Stimulated activated CD4-positive, alpha-beta T cell treated with anti-CD3 and anti-CD28 coated beads, TNF-alpha, amount 100 ng/mL, for 48 hours (primary cell): ENCODE data around the gene DNAJC1.

Experiments
- DNase-seq, 3 donors: peaks; one replicate each; pipeline ENCODE4 v3.0.0-alpha.2; 2020; ENCODE audit warnings: low read depth in 3 of 3

DNAJC1 gene

DNA sequence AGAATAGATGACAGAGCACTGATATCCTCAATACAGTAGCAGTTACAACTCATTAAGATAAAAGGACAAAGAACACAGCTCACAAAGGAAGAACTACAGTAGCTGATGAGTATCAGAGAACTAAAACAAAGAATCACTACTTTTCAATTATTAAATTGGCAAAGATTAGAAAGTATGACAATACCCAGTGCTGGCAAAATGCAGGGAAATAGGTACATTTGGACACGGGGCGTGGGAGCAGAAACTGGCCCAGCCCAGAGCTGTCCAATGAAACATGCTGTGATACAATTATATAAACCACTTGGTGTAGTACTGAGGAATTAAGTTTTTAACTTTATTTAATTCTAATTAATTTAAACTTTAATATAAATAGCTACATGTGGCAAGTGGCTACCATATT, 243.2 kb downstream of the DNAJC1 start:
- DNase-seq, result no peak

DNA sequence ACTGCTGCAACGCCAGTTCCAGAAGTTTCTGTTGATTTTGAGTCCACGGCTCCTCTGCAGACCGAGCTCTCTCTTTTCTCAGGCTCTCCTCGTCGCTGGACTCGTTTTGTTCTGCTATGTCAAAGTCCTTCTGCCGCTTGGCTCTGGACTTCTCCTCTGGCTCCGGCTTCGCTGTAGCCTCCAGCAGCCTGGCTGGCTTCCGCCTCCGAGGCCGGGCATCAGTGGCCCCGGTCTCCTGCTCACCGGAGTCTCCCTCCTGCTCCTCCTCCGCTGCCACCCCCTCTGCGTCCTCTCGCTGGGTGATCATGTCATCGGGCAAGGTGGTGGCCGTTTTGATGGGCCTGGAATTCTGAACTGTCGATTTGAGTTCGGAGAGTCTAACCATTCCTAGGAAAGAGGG, 244.3 kb downstream of the DNAJC1 start:
- no peak for DNase-seq

DNA sequence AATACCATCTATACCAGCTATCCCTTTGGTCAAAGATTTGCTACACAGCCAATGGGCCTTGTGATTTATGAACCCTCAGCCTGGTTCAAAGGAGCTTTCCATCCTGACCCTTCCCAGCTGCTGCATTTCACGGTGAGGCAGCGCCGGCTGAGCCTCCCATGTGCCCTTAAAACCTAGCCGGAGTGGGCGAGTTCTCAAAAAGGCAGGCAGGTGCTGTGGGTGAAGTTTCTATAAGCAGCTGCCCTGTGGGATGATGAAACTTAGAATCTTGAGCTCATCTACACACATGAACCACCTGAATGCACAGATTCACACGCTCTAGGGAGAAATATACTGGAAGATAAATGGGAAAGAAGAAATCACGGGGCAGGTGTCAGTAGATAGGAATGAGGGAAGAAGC, 244.8 kb downstream of the DNAJC1 start:
- no peak for DNase-seq

DNA sequence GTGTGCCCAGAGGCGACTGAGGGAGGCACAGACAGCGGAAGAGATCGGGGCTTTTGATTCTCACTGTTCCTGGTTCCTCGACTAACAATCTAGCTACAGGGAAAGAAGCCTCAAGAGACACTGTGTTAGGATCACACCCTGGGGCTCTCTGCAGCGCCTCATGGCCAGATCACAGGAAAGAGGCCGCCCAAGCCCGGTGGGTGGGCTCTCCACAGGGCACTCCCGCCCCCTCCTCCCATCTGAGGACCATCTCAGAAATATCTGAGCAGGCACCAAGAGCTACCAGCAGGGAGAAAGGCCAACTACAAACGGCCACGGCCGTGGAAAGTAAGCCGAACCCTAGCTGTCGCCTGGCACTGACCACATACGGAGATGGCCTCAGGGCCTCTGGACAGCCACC, 245.3 kb downstream of the DNAJC1 start:
- no peak for DNase-seq

DNA sequence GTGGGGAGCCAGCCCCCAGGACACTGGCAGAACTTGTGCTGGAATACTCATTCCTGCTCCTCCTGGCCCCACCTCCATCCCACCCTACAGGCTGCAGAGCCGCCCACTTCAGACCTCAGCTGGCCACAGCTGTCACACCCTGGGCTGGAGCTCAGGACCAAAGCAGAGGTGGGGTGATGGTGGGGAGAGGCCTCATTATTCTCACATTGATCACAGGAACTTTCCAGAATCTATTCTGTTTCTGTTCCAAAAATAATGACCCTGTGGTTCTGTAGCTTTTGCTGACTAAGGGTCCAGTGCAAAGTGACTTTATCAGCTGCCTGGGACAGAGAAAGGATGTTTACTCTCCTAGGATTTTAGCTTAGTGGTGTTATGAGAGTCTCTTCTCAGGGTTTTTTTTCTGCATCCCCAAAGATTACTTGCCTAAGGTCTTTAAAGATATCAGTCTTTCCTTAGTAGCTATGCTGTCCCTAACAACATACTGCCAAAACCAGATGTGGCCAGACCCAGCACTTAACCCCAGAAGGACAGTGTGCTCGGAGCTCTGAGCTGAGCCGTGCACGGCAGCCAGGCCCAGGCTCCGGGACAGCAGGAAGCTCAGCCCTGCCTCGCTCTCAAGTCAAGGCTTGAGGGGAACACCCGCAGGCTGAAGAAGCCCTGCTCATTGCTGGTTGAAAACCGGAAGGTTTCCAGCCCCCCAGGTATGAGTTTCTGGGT, 246.2 kb downstream of the DNAJC1 start:
- DNase-seq, result no peak

DNA sequence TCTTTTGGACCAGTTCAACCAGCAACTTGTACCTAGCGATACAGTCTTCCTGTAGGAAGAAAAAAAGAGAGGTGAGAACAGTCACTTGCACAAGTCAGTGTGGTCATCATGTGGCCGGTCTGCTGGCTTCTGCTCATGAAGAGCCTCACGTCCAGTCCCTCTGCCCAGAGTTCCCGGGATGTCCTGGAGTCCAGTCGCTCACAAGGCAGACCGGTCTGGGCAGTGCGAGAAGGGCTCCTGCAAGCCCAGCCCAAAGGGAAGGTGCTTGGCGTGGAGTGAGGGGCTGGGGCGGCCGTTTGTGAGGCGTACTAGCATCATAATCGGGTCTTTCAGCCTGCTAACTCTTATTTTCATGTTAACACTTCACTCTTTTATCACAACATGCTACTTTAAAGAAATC, 246.8 kb downstream of the DNAJC1 start:
- DNase-seq, result no peak

DNA sequence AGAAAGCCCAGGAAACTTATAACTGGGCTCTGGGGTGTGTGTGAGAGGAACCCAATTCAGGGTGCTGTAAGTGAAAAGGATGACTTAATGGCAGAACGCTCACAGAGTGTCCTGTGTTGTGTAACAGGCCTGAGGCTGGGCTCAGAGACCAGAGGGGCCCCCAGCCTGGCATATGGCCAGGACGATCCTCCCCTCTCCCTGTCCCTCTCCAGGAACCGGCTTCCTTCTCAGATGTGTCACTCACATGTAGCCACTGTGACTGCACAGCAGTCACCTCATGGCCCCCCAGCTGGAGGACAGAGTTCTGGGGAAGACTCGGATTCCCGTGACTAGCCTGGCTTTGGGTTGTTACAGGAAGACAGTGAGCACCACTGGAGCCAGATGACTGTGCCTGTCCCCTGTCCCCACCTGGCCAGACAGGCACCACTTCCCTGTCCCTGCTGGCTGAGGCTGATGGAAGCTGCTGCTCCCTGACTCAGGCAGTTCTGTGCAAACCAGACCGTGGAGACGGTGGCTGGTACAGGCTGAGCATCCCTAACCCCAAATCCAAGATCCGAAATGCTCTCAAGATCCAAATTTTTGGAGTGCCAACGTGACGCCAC, 249.0 kb downstream of the DNAJC1 start:
- no peak for DNase-seq

DNA sequence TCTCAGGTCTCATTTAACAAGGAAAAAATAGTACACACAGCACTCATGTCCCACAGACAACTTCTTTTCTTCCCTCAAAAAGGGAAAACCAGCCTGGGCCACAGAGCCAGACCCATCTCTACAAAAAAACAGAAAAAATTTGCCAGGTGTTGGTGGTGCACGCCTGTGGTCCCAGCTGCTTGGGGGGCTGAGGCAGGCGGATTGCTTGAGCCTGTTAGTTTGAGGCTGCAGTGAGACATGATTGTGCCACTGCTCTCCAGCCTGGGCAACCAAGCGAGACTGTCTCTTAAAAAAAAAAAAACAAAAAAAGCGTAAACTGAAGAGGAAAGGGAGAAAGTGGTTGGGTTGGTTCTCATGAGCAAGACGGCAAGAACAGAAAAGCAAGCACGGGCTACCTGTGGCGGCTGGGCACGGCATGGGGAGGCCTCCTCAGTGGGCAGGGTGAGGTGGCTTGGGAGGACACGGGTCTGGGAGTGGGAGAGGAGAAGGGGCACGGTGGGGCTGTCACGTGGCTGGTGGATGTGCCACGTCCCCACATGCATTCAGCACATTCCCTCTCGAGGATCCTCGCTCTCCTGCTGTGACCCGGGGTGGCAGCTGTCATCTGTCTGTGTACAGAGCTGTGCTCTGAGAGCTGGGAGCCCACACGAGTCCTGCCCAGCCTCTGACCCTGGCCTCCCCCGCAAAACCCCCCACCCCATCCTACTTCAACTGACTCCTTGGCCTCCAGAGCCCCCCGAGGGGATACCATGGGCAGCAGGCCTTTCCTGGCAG, 249.8 kb downstream of the DNAJC1 start:
- DNase-seq, result no peak

DNA sequence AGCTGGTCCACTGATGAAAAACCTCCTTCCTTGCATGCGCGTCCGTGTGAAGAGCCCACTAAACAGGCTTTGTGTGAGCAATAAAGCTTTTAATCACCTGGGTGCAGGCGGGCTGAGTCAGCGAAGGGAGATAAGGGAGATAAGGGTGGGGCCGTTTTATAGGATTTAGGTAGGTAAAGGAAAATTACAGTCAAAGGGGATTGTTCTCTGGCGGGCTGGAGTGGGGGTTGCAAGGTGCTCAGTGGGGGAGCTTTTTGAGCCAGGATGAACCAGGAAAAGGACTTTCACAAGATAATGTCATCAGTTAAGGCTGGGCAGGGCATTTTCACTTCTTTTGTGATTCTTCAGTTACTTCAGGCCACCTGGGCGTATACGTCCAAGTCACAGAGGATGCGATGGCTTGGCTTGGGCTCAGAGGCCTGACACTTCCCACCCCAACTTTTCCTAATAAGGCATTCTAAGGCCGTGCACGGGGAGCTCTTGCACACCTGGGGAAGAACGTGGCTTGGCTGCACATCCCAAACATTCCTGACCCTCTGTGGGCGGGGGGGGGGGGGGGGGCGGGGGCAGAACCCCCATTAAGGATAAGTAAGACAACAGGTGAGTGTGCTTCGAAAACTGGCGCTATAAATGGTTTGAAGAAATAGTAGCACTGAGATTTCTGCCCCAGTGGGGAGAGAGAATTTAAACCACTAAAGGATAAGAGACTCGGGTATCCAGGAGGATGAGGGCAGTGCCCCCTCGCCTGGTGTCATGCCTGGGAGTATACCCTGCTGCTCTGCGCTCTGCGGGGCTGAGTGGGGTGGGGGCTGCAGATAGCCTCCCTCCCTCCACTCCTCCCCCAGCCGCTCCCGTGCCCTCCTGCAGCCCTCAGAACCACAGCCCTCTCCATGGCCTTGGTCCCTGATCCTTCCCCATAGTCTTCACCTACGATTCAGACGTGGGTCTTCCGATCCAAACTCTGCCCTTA, 251.9 kb downstream of the DNAJC1 start:
- no peak for DNase-seq

DNA sequence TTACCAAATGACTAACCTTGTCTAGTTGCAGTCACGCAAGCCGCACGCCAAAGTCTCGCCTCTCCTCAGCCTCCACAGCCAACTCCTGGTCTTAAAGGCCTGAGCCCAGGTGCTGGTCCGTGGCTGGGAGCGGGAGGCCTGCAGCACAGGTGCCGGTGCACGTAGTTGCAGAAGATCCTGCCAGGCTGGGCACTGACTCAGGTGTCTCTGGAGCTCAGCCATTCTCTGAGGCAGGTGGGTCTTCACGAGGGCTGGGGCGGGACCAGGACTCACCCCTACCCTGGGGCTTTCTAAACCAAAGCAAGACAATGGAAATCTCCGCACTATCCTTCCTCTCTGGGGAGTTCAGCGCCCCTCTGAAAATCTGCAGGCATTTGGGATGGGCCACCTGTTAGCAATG, 253.1 kb downstream of the DNAJC1 start:
- DNase-seq, result no peak

DNA sequence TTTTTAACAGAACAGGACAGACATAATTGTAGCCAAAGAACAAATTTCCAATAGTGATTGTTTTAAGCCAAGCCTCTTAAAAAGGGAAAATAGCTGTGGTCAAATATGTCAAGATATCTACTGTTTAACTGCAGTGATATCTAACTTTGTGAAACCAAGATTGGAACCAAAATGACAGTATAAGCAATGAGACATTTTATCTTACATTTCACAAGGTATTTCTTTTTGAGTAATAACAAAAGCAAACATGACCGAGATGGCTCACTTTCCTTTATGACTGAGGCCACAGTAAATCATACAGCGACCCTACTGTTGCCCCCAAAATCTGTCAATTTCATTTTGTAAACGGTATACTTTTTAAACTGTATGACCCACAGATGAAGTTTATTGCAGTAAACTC, 253.7 kb downstream of the DNAJC1 start:
- no peak for DNase-seq

DNA sequence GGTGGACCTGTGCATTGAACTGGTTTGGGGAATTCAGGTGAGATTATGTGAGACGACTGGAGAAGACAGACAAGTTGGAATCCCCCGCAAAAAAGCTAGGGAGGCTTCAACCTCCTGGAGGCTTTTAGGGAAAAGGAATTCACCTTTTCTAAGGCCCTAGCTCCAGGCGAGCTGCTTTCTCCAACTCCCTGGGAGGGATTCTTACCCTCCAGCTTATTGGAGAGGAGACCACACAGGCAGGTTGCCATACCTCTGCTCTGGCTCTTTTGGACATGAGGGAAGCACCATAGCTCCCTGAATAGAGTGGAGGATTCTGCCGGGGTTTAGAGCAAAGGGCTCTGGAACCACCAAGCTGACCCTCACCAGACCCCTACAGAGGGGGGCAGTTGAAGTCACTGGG, 255.7 kb downstream of the DNAJC1 start:
- DNase-seq, result no peak

DNA sequence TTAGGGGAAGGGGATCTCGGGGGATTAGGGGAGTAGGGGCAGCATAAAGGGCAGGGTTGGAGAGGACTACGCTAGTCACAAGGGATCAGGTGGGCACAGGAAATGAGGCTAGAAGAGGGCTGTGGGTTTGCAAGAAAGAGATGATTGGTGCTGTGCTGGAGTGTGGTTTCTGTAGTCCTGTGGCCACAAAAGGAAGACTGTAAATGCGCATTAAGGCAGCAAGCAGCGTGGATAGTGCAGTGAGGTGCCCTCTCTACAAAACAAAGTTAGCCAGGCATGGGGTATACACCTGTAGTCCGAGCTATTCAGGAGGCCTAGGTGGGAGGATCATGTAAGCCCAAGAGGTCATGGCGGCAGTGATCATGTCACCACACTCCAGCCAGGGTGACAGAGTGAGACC, 257.4 kb downstream of the DNAJC1 start:
- no peak for DNase-seq

DNA sequence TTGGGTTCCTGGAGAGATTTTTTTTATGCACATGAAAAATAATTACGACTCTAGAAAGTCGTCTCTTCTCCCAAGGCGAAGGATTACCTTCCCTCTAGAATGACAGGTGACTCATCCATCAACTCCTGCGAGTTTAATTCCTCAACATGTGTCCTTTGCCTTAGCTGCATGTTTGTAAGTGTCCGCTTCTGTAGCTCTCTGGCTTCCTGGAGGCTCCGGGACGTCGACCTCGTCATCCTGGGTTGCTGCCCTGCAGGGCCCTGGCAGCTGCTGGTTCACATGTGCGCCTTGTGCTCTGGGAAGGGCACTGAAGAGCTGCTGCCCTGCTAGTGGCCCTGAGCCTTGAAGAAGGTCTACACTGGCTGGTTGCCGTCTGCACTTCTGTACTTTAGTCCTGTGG, 259.3 kb downstream of the DNAJC1 start:
- no peak for DNase-seq

DNA sequence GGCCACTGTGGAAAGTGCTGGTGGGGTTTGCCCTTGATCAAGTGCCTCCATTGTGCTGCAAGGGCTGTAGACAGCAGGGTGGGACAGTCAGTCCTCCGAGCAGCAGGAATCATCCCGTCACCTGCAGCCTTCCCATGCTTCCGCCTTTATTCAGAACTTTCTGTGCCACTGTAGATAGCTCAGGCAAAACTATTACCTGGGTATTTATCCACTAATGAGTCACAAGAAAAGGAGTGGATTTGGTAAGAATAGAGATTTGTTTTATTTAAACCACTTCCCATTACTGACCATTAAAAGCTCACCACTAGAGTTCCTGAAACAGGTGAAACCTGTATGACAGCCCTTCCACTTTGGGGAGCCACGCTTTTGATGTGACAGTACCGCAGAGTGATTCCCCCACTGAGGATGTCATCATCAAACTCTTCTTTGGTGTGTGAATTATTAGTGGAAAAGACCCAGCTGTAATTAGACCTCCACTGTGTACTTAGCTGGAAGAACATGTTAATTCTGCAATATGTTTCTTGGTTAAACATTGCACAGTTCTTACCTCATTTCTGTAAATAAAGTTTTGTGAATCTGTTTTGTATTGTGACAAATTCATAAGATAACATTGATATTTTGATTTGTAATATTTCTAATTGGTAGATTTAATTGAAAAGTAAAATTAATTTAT, 260.7 kb downstream of the DNAJC1 start:
- no peak for DNase-seq

DNA sequence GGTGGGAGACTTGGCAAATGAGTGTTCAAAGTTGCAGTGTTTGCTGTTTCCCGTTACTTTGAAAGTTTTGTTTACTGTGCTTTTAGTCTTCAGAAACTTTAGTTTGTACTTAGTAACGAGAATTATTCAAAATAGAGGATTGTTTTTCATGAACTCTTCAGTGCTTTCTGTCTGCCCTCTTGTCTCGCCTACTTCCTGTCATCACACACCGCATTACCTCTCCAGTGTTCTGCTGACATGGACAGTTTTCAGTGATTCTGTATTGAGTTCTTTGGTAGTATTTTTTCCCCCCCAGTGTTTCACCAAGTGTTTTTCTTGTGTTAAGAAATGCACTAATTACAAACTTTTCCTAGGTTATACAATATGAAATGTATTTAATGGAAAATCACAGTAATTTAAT, 262.5 kb downstream of the DNAJC1 start:
- DNase-seq, result no peak

DNA sequence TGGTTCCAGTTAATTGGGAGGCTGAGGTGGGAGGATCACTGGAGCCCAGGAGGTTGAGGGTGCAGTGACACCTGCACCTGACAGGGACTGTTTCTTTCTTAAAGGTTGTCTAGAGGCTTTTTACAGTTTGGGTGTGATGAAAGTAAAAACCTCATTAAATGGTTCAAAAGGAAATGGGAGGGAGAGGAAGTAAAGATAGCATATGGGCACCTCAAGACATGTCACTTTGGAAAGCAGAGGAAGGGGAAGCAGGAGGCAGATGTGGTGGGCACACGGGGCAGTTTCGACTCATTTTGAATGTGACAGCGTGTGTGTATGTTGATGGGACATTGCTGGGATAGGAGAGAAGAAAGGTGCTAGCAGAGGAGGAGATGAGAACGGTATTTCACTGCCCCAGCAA, 266.4 kb downstream of the DNAJC1 start:
- no peak for DNase-seq

DNA sequence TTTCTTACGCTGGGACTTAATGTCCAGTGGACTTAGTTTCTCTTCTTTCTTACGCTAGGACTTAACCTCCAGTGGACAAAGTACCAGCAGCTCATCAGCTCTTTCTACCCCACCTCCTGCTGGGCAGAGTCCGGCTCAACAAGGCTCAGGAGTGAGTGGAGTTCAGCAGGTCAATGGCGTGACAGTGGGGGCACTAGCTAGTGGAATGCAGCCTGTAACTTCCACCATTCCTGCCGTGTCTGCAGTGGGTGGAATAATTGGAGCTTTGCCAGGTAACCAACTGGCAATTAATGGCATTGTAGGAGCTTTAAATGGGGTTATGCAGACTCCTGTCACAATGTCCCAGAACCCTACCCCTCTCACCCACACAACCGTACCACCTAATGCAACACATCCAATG, 269.8 kb downstream of the DNAJC1 start:
- no peak for DNase-seq

DNA sequence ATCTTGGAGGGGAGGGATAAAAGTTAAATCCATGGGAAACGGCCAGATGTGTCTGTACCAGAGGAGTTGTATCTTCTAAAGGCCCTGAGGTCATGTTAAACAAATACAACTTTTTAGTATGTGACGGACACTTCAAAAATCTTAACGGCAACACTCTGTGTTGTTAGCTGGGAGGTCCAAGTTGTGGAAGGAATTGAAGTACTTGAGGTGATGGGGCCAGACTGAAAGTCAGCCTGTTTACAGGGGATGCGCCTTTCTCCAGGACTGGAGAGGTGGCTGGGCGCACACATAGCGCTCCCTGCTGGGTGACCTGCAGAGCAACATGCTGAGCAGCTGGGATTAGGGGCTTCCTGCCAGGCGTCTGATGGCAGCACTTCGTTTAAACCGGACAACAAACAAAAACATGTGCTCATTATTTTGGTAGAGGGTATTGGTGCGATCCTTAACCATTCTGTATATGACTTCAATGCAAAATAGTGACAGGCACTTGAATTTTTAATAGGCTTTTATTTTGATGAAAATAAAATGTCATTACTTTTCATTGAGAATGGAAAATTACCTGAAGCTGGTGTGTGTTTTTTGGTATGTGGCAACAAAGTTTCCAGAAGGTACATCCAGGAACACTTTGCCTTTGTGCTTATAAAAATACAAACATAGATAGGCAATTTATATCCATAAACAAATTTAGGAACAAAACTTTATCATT, 271.3 kb downstream of the DNAJC1 start:
- peak in 2 of 3 donors; percentile 25 to 29 for DNase-seq

DNA sequence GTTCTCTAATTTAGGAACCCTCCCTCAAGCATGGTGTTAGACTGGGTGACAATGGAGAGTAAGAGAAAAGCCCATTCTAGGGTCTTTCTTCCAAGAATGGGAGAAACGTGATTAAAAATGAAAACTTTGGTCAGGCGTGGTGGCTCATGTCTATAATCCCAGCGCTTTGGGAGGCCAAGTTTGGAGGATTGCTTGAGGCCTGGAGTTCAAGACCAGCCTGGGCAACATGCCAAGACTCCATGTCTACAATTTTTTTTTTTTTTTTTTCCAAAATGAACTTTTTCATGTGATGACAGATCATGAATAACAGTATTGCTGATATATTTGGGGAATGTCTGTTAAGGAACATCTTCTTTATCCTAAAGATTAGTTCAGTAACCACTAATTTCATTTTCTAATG, 274.9 kb downstream of the DNAJC1 start:
- no peak for DNase-seq
